ENCODE data around the gene HK3. TPM values are rescaled to one million over a fixed set of nuclear protein-coding genes. Genes with fewer than 3 reads are reported as not detected.

HK3 gene
- total RNA-seq, 1 donor from 2014 or later, result not detected

DNA sequence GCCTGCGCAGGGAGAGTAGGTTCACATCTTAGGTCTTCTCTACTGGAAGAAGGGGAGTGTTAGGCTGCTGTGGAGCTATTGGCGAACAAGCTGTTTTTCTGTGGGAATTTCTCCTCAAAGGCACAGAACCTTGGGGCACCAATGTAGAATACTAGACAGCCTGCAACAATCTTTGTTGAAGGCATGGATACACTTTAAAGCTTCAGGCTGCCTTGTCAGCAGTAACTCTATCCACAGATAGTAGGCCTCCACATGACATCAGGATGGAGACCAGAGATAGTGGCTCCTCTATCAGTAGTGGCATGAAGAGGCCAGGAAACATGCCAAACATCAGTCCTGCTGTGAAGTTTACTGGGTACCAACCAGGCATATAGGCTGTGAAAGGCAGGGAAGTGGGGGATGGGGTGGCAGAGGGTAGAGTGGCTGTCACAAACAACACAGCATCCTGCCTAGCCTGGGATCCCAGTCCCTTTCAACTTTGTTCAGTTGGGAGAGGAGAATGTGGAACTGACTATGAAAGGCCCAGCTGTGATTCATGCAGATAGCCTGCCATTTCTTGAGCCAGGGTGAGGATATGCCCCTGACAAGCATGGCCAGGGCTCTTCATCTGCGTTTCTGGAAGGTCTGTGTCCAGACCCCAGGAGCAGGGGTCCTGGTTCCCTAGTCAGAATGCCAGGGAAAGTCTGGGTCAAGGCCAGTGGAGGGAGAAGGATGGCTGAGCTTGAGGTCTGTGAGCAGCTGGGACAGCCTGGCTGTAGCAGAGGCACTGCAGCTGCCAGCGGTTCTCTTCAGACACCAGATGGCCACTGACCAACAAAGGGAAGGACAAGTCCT lies 1.0 kb upstream of the HK3 start:
- Mint-ChIP-seq H3K27me3 (ENCODE audit: insufficient read depth, low read depth) (peaks cover 8% of the 10 kb centered on the region), H3K36me3 (peaks cover 24% of the 10 kb centered on the region), H3K9me3 (no peaks in the 10 kb centered on the region), H3K27ac (no peak overlapping the region), H3K4me1 (peaks cover 17% of the 10 kb centered on the region), H3K4me3 (no peak overlapping the region)
- Histone ChIP-seq H3K9me3 (ENCODE audit: low read depth) (no peaks in the 10 kb centered on the region), H3K4me1 (no peaks in the 10 kb centered on the region), H3K36me3 (peaks cover 9% of the 10 kb centered on the region), H3K27me3 (no peaks in the 10 kb centered on the region), H3F3A (ENCODE audit: low read depth) (no peaks in the 10 kb centered on the region), H3K4me3 (no peak overlapping the region), H3K9ac (no peak overlapping the region), H4K20me1 (ENCODE audit: low read depth) (no peaks in the 10 kb centered on the region), H3K79me2 (ENCODE audit: low read depth) (no peaks in the 10 kb centered on the region), H3K27ac (no peak overlapping the region), H2AFZ (replicated peaks) (no peak overlapping the region), H3K4me2 (no peak overlapping the region)
- no peak for DNase-seq (ENCODE audit: low spot score)
- TF ChIP-seq EZH2 (IDR thresholded peaks at IDR 0.05) (no peak), EZH2phosphoT487 (IDR thresholded peaks at IDR 0.05) (no peak)
- TF ChIP-seq, protein P1, sequence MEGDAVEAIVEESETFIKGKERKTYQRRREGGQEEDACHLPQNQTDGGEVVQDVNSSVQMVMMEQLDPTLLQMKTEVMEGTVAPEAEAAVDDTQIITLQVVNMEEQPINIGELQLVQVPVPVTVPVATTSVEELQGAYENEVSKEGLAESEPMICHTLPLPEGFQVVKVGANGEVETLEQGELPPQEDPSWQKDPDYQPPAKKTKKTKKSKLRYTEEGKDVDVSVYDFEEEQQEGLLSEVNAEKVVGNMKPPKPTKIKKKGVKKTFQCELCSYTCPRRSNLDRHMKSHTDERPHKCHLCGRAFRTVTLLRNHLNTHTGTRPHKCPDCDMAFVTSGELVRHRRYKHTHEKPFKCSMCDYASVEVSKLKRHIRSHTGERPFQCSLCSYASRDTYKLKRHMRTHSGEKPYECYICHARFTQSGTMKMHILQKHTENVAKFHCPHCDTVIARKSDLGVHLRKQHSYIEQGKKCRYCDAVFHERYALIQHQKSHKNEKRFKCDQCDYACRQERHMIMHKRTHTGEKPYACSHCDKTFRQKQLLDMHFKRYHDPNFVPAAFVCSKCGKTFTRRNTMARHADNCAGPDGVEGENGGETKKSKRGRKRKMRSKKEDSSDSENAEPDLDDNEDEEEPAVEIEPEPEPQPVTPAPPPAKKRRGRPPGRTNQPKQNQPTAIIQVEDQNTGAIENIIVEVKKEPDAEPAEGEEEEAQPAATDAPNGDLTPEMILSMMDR (IDR thresholded peaks at IDR 0.05), result no peak

DNA sequence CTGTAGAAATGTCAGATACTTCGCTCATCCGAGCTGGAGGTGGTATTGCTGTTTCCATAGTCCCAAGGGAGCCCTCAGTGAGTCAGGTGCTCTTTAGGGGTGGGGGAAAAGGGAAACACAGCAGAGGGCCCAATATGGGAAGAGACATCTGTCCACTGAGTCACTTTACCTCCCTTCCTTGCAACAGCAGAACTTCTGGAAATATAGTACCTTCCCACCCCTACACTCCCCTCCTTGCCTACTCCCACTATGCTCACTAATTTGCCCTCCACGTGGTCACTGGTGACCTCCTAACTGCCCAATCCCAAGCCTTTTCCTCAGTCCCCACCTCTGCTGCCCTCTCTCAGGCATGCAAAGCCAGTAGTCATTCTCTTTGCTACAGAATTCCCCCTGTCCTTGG lies 1.9 kb downstream of the HK3 start:
- TF ChIP-seq EZH2phosphoT487 (IDR thresholded peaks at IDR 0.05), result no peak
- TF ChIP-seq EZH2 (IDR thresholded peaks at IDR 0.05), result no peak
- TF ChIP-seq, protein P1 (IDR thresholded peaks at IDR 0.05), result no peak
- H3K4me1 Mint-ChIP-seq, result no peaks in the 10 kb centered on the region
- no peak overlapping the region for H3K4me3 ChIP-seq

DNA sequence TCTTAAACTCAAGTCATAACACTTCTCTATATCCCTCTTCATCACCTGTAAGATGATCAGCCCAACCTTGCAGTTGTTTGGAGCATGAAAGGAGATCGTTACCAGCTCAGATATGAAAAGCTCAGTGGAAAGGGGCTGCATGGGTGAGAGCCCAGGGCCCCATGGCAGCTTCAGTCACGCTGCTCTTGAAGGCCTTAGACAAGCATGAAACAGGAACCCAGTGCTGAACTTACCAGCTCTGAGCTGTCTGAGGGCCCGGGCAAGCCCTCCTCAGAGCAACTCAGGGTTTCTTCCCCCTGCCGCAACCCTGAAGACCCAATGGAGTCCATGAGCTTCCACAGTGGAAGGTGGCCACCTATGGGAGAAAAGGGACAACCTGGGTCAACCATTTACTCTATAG lies 3.3 kb downstream of the HK3 start:
- Mint-ChIP-seq H3K27ac (no peak overlapping the region), H3K4me1 (no peaks in the 10 kb centered on the region), H3K4me3 (no peak overlapping the region), H3K9me3 (no peaks in the 10 kb centered on the region), H3K36me3 (no peaks in the 10 kb centered on the region), H3K27me3 (ENCODE audit: insufficient read depth, low read depth) (peaks cover 15% of the 10 kb centered on the region)
- Histone ChIP-seq H4K20me1 (ENCODE audit: low read depth) (no peaks in the 10 kb centered on the region), H3K4me3 (no peak overlapping the region), H3K27ac (no peak overlapping the region), H3K27me3 (no peaks in the 10 kb centered on the region), H3K4me2 (no peak overlapping the region), H2AFZ (replicated peaks) (no peak overlapping the region), H3K9ac (no peak overlapping the region), H3K9me3 (ENCODE audit: low read depth) (no peaks in the 10 kb centered on the region), H3K4me1 (no peaks in the 10 kb centered on the region), H3F3A (ENCODE audit: low read depth) (no peaks in the 10 kb centered on the region), H3K36me3 (no peaks in the 10 kb centered on the region), H3K79me2 (ENCODE audit: low read depth) (no peaks in the 10 kb centered on the region)
- DNase-seq (ENCODE audit: low spot score), result no peak
- no peak for TF ChIP-seq EZH2phosphoT487 (IDR thresholded peaks at IDR 0.05)
- TF ChIP-seq, protein P1 (IDR thresholded peaks at IDR 0.05), result no peak
- no peak for TF ChIP-seq EZH2 (IDR thresholded peaks at IDR 0.05)

More for the DNA sequence above, 1.9 kb downstream of the HK3 start:
- Histone ChIP-seq H3K36me3 (no peaks in the 10 kb centered on the region), H3K27me3 (no peaks in the 10 kb centered on the region), H2AFZ (replicated peaks) (no peak overlapping the region), H3K9ac (no peak overlapping the region), H3K4me2 (no peak overlapping the region), H3K9me3 (ENCODE audit: low read depth) (no peaks in the 10 kb centered on the region), H4K20me1 (ENCODE audit: low read depth) (no peaks in the 10 kb centered on the region), H3F3A (ENCODE audit: low read depth) (no peaks in the 10 kb centered on the region), H3K4me1 (no peaks in the 10 kb centered on the region), H3K27ac (no peak overlapping the region), H3K79me2 (ENCODE audit: low read depth) (no peaks in the 10 kb centered on the region)
- H3K27me3 Mint-ChIP-seq (ENCODE audit: insufficient read depth, low read depth), result peaks cover 9% of the 10 kb centered on the region
- no peaks in the 10 kb centered on the region for H3K9me3 Mint-ChIP-seq
- no peak overlapping the region for H3K27ac Mint-ChIP-seq
- no peak overlapping the region for H3K4me3 Mint-ChIP-seq
- no peak for DNase-seq (ENCODE audit: low spot score)
- peaks cover 6% of the 10 kb centered on the region for H3K36me3 Mint-ChIP-seq

All from neural progenitor cell (in vitro differentiated cells).